Hepatocyte (in vitro differentiated cells): ENCODE data around the gene IL1RL2.

Experiments
- CTCF ChIP-seq: fragments of 200-600 bp; sonication (generic); IDR thresholded peaks from 2 replicates; pipeline ENCODE4 v1.5.1; 2016; ENCODE audit warnings: antibody characterized with exemption, mild to moderate bottlenecking; ENCODE audit not compliant: poor library complexity
- EZH2 ChIP-seq: fragments of 200-600 bp; sonication (generic); IDR thresholded peaks from 2 replicates; pipeline ENCODE4 v1.6.1; 2016; ENCODE audit warnings: antibody characterized with exemption, mild to moderate bottlenecking, borderline replicate concordance
- EZH2phosphoT487 ChIP-seq: fragments of 200-600 bp; sonication (generic); IDR thresholded peaks from one replicate; pipeline ENCODE4 v1.6.1; 2018; ENCODE audit warnings: antibody characterized with exemption, mild to moderate bottlenecking, low read depth, moderate library complexity; ENCODE audit not compliant: unreplicated experiment, severe bottlenecking

- TF ChIP-seq EZH2: no peak
- no peak for TF ChIP-seq CTCF
- no peak for TF ChIP-seq EZH2phosphoT487
These were observed 2.8 kb upstream of the IL1RL2 start for GRCh38 chr2:102184018-102184417.
